Activated CD8-positive, alpha-beta memory T cell treated with anti-CD3 and anti-CD28 coated beads for 24 hours (primary cell): ENCODE data around the gene PSG11.
"Not testable (repeated sequence)": the region's sequence is repeated elsewhere in the genome, so short reads cannot be mapped to it uniquely, and the experiment has no call there.

ENCODE experiments used
- DNase-seq: peaks from one replicate; pipeline ENCODE4 v3.0.0-alpha.2; 2020

PSG11 gene

GRCh38 chr19:43026369-43026768, at the start of gene PSG11:
Gene PSG11, minus strand, starts transcription at chr19:43026469. Its CDS starts 97 bp downstream, at chr19:43026372.
- not testable (repeated sequence) for DNase-seq

DNA sequence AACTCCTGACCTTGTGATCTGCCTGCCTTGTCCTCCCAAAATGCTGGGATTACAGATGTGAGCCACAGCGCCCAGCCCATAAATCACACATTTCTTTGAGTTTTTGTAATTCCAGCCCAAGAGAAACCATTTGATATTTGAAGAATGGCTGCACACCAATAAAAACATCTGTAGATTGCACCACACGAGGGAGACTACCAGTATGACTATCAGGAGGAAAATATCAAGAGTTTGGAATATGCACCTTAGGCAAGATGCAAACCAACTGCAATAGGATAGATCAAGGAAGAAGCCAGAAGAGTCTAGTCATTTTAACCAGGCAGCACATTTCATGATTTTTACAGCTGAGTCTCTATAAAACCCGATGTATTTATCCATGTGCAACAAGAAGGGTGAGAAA, 36.1 kb upstream of the PSG11 start:
- DNase-seq: not testable (repeated sequence)

- DNase-seq: not testable (repeated sequence)
These were observed 35.1 kb upstream of the PSG11 start for GRCh38 chr19:43061326-43061725.

DNA sequence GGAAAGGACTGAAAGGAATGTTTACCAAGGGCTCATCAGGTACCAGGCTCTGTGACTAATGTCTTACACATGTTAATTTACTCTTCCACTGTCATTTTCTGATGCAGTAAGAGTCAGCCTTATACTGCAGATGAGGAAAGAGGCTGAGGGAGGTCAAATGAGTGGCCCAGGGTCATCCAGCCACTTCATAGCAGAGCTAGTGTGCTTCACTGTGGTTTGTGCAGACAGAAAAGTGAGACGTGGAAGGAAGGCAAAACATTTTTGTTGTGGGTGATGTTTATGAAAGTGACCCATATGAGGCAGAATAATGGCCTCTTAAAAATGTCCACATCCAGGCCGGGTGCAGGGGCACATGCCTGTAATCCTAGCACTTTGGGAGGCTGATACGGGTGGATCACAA, 34.0 kb upstream of the PSG11 start:
- not testable (repeated sequence) for DNase-seq

DNA sequence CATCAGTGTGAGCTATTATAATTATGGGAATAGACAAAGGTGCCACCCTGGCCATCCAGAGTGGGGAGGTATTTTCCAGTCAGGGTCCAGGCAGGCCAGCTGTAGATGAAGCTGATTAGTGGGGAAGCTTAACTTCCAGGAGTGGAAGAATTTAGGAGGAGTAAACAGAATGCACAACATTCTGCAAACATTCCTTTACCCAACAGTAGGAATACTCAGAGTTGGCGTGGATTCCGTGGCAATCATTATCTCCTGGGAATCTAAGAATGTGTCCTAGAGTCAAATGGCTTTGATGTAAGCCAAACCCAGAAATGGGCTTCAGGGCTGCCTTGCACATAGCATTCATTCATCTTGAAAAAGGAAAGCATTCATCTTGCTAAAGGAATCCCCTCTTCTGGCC, 33.2 kb upstream of the PSG11 start:
- not testable (repeated sequence) for DNase-seq

DNA sequence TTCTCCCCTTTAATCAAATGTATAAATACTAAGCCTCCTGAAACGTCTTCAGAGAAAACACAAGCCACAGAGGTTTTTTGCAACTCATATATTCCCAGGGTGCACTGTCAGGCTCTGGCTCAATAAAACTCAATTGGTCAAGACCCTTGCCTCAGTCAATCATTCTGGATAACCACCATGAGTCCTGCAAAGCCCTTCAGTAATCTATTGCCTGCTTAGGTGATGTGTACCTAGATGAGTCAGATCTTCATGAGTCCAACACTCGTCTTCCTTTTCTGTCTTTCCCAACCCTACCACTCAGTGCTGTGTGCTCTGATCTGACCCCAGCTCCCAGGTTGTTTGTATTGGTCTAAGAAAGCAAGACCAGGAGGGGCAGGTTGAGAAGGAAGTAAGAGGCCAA, 32.2 kb upstream of the PSG11 start:
- not testable (repeated sequence) for DNase-seq

- not testable (repeated sequence) for DNase-seq
These were observed 21.7 kb upstream of the PSG11 start for GRCh38 chr19:43047966-43048365.

DNA sequence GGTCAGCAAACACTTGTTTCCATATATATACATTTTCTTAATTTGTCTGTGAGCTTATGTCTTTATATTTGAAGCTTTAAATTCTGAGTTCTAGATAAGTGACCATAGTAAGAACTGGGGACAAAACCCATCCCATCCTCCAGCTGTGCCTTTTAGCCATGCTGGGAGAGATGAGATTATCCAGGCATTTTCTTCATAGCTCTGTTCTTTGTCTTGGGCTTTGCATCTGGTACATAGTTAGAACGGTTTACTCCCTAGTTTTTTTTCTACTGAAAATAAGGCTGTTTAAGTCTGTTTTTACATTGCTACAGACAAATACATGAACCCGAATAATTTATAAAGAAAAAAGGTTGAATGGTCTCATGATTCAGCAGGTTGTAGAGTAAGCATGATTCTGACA, 20.3 kb upstream of the PSG11 start:
- not testable (repeated sequence) for DNase-seq

GRCh38 chr19:43043492-43044180, 17.4 kb upstream of the PSG11 start:
- DNase-seq: not testable (repeated sequence)

DNA sequence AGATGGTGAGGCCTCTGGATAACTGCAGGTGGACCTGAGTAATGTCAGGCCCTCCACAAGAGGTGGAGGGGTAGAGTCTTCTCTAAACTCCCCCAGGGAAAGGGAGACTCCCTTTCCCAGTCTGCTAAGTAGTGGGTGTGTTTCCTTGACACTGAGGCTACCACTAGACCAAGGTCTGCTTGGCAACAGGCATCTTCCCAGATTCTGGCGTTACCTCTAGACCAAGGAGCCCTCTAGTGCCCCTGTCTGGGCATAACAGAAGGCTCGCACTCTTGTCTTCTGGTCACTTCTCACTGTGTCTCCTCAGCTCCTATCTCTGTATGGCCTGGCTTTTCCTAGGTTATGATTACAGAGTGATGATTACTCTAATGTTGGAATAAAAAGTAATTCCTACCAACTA, 5.4 kb upstream of the PSG11 start:
- DNase-seq: not testable (repeated sequence)

DNA sequence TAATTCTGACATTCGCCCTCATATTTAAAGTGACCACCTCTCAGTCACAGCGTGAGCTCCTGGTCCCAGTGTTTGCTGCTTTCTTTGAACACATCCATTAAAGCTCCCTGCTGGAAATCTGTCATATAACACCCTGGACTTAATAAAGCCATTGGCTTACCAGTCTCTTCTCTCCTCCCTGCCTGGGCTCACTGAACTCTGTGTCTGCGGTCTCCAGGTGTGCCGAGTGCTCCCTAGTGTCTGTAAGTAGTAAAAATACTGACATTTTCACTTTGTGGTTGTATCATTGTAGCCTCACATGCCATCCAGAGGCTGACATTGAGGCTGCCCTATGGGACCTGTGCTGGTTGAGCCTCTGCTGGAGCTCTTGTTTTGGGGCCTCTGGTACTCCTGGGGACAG, 2.6 kb upstream of the PSG11 start:
- no peak for DNase-seq

- not testable (repeated sequence) for DNase-seq
These were observed 1.7 kb upstream of the PSG11 start for GRCh38 chr19:43027985-43028384.

GRCh38 chr19:43027061-43027460, 792 bp upstream of the PSG11 start:
- DNase-seq: not testable (repeated sequence)

- not testable (repeated sequence) for DNase-seq
These were observed 4.2 kb downstream of the PSG11 start for GRCh38 chr19:43022098-43022497.

DNA sequence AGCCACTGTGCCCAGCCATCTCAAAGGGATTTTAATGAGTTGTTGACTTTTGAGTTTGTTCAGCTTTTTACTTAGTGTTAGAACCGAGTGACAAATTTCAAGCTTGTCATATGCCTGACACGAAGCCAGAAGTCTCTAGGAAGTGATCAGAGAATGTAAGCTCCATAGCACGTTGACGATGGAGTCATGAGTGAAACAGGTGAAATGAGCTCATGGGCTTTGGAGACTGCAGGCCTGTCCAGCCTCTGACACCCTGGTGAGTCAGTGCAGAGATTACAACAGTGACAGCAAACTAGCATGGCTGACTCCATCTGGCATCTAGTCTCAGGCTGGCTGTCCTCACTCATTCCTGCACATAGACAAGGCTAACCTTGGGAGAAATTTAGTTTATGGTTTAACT, 4.6 kb downstream of the PSG11 start:
- not testable (repeated sequence) for DNase-seq

DNA sequence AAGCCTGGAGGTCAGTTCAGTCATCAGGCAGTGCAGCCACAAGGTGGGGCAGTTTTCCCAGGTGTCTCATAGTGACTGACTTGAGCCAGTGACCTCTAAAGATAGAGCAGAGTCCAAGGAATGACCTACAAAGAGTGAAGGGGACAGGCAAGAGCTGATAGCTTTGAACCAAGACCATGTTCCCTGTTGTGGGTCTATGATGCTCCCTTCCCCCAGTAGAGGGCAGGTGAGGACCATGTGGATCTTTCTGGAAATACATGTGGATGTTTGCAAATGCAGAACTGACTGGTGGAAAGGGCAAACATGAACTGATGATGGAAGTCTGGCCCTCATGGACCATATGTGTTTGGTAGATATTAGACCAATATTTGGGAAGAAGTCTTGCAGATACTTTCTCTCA, 6.7 kb downstream of the PSG11 start:
- not testable (repeated sequence) for DNase-seq

GRCh38 chr19:43005841-43006240, 20.4 kb downstream of the PSG11 start:
- not testable (repeated sequence) for DNase-seq

DNA sequence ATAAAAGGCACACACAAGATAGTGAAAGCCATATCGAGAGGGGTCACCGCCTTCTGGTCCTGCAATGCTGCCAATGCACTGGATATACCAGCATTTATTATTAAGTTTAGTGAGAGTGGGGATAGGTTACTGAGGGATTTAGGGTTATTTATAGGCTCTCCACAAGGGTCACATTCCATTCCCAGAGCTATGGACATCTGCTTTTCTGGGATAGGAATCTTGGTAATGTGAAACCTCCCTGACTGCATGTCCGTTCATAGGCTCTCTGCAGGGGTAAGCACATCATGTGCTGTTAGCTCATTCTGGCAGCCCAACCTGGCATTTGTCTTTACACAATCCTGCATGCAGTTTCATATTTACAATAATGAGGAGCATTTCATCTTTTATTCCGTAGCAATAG, 21.4 kb downstream of the PSG11 start:
- DNase-seq: not testable (repeated sequence)

- not testable (repeated sequence) for DNase-seq
These were observed 22.6 kb downstream of the PSG11 start for GRCh38 chr19:43003634-43004033.

- DNase-seq: not testable (repeated sequence)
These were observed 23.3 kb downstream of the PSG11 start for GRCh38 chr19:43002948-43003347.

- not testable (repeated sequence) for DNase-seq
These were observed 30.1 kb downstream of the PSG11 start for GRCh38 chr19:42996161-42996560.

- DNase-seq: not testable (repeated sequence)
These were observed 34.2 kb downstream of the PSG11 start for GRCh38 chr19:42992029-42992604.

- DNase-seq: no peak
These were observed 36.4 kb downstream of the PSG11 start for GRCh38 chr19:42989851-42990250.

- DNase-seq: not testable (repeated sequence)
These were observed 37.1 kb downstream of the PSG11 start for GRCh38 chr19:42989186-42989585.

- DNase-seq: not testable (repeated sequence)
These were observed 38.1 kb downstream of the PSG11 start for GRCh38 chr19:42988206-42988605.
